ENCODE data around the gene PIN4.

DNA sequence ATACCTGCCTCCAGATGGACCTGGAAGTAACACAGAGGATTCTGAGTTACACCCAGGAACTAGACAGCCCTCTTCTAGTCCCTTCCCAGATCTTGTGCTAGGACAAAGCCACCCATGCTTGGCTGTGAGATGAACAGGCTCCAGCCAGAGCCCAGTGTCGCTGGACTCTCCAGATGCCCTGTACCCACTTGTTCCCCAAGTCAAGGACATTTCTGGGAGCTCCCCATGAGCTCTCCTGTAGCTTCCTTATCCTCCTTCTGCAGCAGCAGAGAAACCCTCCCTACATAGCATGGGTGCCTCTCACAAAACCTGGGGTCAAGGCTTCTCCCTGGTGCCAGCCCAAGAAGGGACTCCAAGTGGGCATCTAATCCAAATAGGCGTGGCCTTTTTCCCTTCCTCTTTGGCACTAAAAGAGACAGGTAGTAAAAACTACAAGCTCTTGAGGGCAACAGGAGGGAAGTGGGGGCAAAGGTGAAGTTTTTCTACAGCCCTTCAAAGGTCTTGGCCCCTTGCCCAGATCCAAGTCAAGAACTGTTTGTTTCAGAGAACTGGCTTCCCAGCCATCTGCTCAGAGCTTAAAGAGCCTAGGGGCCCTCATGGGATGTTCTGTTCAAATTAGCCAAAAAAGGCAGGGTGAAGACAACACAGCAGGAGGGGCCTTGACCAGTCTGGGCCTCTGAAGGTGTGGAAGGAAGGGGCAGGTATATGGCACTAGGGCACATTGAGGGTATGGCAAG, 65.8 kb downstream of the PIN4 start:
- TF ChIP-seq, protein P1, sequence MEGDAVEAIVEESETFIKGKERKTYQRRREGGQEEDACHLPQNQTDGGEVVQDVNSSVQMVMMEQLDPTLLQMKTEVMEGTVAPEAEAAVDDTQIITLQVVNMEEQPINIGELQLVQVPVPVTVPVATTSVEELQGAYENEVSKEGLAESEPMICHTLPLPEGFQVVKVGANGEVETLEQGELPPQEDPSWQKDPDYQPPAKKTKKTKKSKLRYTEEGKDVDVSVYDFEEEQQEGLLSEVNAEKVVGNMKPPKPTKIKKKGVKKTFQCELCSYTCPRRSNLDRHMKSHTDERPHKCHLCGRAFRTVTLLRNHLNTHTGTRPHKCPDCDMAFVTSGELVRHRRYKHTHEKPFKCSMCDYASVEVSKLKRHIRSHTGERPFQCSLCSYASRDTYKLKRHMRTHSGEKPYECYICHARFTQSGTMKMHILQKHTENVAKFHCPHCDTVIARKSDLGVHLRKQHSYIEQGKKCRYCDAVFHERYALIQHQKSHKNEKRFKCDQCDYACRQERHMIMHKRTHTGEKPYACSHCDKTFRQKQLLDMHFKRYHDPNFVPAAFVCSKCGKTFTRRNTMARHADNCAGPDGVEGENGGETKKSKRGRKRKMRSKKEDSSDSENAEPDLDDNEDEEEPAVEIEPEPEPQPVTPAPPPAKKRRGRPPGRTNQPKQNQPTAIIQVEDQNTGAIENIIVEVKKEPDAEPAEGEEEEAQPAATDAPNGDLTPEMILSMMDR (IDR thresholded peaks at IDR 0.05; ENCODE audit: insufficient read depth, low read length, poor library complexity, severe bottlenecking), result no peak
- TF ChIP-seq EZH2phosphoT487 (conservative IDR thresholded peaks at IDR 0.05; ENCODE audit: low read length), result no peak
